ENCODE data around the gene SCYL1. TPM values are rescaled to one million over a fixed set of nuclear protein-coding genes. Genes with fewer than 3 reads are reported as not detected.

Gene SCYL1
- total and polyA plus RNA-seq, 2 donors (not counting 1 experiment from before 2014, with no cell fraction given), result 76.5 to 85.5 TPM

- Histone ChIP-seq H3K79me2 (ENCODE audit: control insufficient read depth, insufficient read depth, low read length) (peaks cover 36% of the 10 kb centered on the region), H3K4me3 (ENCODE audit: control extremely low read depth in 1 of 5, extremely low read depth in 1 of 5, insufficient read depth in 1 of 5, low read depth in 2 of 5, low read length in 4 of 5) (peak overlapping the region; percentile 52 to 92 (median 70)), H4K20me1 (ENCODE audit: control insufficient read depth, insufficient read depth, low read length, poor library complexity, severe bottlenecking) (peaks cover 43% of the 10 kb centered on the region), H2AFZ (ENCODE audit: insufficient read depth, low read depth, low read length, poor library complexity, severe bottlenecking) (peak overlapping the region; percentile 62), H3K4me1 (ENCODE audit: control insufficient read depth in 2 of 2, insufficient read depth in 2 of 2, low read length in 2 of 2) (peaks cover 43 to 69% of the 10 kb centered on the region in 2 donors), H3K4me2 (replicated peaks; ENCODE audit: low read depth, low read length, poor library complexity, severe bottlenecking) (peak overlapping the region; percentile 100), H3K9me3 (ENCODE audit: control extremely low read depth in 1 of 3, control insufficient read depth in 2 of 3, insufficient read depth in 1 of 3, low read length in 2 of 3) (no peaks in the 10 kb centered on the region), H3K9ac (ENCODE audit: low read length) (peak overlapping the region; percentile 83), H3K36me3 (replicated peaks in 1 of 2; ENCODE audit: control extremely low read depth in 1 of 2, control insufficient read depth in 1 of 2, extremely low read depth in 1 of 2, insufficient read depth in 2 of 2, low read length in 1 of 2) (peaks cover 1 to 11% of the 10 kb centered on the region in 2 experiments), H3K27me3 (replicated peaks in 1 of 4; ENCODE audit: control extremely low read depth in 1 of 4, control insufficient read depth in 3 of 4, insufficient read depth in 4 of 4, low read length in 3 of 4) (no peaks in the 10 kb centered on the region), H3K27ac (ENCODE audit: low read length in 2 of 2) (peak overlapping the region; percentile 85 to 93)
- peak; percentile 28 for ATAC-seq (ENCODE audit: low read depth)
- Mint-ChIP-seq H3K27ac (peak overlapping the region; percentile 98), H3K9me3 (ENCODE audit: insufficient read depth) (no peaks in the 10 kb centered on the region), H3K4me1 (peaks cover 73% of the 10 kb centered on the region), H3K4me3 (peak overlapping the region; percentile 98), H3K27me3 (no peaks in the 10 kb centered on the region)
- ChIA-PET POLR2A (interaction anchor here (0.6 to 7.5 kb wide), 7 partner anchors 14 to 309 kb away, joined by 3 to 53 read pairs (median 13); partner anchors contain the start of genes MAP3K11, MUS81 and PCNX3), CTCF (interaction anchor here (0.9 to 5.5 kb wide), 7 partner anchors 14 to 40 kb away, joined by 3 to 97 read pairs (median 14); partner anchors contain the start of genes MAP3K11 and PCNX3)
- no peak for TF ChIP-seq EZH2 (IDR thresholded peaks at IDR 0.05; ENCODE audit: borderline replicate concordance, insufficient read depth, low read depth, low read length, poor library complexity, severe bottlenecking)
- TF ChIP-seq CTCF (IDR thresholded peaks at IDR 0.05), result peak; percentile 91
- WGBS (ENCODE audit: insufficient coverage), result under 1% methylated on average over 52 of the region's 67 CpGs
- peak; percentile 95 for DNase-seq
- intact Hi-C loops (cut with micrococcal nuclease), result loop anchor here (1.0 to 10.0 kb wide), 6 partner anchors 14 to 829 kb away; partner anchors contain the start of genes BANF1, CFL1, EIF1AD and PCNX3
Observed at GRCh38 chr11:65574109-65574810, 49.4 kb downstream of the SCYL1 start.

Measured in B cell (primary cell).